Activated CD8-positive, alpha-beta memory T cell treated with anti-CD3 and anti-CD28 coated beads for 1 hour (primary cell): Measurements from ENCODE around the gene FRMD5.

Source experiments
- DNase-seq, 2 donors: peaks; one replicate each; pipeline ENCODE4 v3.0.0-alpha.2; 2020; ENCODE audit warnings: low read depth in 1 of 2; ENCODE audit errors: extremely low read depth in 1 of 2

Gene FRMD5

DNA sequence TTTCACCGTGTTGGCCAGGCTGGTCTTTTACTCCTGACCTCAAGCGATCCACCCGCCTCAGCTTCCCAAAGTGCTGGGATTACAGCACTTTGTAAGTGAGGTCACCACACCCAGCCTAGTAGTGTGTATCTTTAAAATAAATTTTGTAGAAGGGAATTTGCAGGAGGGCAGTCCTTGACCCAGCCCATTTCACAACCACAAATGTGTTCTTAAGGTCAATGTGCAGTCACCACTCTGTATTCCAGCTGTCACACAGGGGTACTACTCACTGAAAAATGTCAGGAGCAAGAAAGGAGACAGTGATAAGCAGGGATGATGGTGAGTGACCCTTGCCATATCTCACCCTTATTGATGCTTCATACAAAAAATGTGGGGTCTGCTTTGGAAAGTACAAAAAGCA is 98.5 kb downstream of the FRMD5 start:
- DNase-seq, result no peak

- DNase-seq, result no peak
These were observed 100.3 kb downstream of the FRMD5 start for GRCh38 chr15:44094781-44095180.

GRCh38 chr15:44093836-44094235 is 101.2 kb downstream of the FRMD5 start:
- no peak for DNase-seq

- no peak for DNase-seq
These were observed 102.8 kb downstream of the FRMD5 start for GRCh38 chr15:44092221-44092620.

DNA sequence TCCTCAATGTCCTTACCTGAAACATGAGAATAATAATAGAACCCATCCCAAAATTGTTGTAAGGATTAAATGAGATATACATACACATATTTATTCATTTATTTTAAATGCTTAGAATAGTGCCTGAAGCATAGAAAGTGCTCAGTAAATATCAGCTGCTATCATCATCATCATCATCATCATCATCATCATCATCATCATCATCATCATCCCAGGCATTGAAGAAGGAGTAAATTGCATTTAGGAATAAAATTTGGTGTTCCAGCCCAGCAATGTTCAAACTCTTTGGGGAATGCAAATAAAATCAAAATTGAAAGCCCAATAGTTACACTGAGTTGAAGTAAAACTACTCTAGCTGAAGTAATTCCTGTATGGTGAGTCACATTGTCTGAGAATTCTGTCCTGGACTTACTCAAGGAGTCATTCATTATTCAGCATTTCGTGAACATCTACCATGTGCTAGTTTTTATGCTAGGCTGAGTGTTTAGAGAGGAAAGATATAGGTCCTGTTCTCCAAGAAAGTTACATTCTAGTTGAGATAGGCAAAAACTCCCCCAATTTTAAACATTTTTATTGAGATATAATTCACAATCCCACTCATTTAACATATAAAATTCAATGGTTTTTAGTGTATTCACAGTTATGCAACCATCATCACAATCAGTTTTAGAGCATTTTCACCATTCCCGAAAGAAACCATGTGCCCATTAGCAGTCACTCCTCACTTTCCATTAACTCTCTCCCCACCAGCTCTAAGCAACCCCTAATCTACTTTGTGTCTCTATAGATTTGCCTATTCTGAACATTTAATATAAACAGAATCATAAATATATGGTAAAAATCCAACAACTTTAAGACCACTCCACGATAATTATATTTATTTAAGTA is 107.2 kb downstream of the FRMD5 start:
- DNase-seq, result no peak

DNA sequence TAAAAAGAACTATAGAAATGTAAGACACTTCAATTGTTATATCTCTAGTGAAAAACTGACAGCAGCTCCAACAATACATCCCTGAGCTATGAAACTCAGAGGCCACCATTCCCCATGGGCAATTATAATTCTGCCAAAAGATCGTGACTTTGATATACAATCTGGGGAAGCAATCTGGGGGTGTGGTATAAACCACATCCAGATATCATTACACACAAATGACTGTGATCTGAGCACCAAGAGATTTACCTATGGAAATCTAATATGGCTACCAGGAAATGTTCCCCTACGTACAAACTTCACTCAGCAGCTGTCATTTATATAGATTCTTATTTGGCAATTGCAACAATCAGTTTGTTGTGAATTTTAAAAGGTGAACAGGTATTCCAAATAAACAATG is 110.3 kb downstream of the FRMD5 start:
- DNase-seq, result no peak

- DNase-seq, result no peak
These were observed 110.9 kb downstream of the FRMD5 start for GRCh38 chr15:44084171-44084570.

DNA sequence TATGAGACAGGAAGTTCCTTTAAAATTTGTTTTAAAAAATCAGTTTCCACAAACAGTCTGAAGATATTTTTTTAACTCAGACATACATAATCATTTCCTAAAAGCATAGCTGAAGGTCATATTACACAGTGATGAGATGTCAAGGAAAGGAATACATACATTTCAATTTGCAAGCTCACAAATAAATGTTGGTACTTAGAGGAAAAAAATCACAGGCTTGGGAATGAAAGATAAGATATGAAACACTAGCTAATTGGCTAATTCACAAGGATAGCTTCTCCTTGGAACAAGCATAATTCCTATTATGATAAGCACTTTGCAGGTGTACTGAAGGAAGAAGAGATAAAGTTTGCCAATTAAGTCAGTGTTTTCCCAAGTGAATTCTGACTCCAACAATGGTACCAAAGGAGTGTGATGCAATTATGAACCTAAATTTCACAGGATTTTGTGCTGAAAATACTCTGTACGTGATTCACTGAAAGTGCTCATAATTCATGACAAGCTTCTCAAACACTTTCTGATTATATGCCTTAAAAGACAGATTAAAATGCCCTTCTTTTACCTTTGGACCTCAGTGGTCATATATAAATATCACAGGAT is 112.4 kb downstream of the FRMD5 start:
- no peak for DNase-seq

GRCh38 chr15:44081026-44082013 is 113.8 kb downstream of the FRMD5 start:
- no peak for DNase-seq

DNA sequence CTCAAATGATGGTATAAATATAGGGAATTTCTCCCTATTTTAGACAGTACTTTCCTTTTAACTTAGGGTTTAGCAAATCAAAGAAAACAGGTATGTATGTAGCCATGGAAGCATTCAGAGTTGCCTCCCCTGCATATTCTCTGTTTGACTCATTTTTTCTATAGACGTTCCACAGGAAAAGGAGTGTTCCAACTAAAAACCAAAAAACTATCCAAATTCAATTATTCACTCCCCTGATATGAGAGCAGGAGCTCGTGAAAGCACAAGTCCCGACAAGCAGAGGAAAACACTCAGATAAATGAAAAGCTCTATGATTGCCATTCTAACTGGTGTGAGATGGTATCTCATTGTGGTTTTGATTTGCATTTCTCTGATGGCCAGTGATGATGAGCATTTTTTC is 119.5 kb downstream of the FRMD5 start:
- no peak for DNase-seq

- DNase-seq, result no peak
These were observed 125.6 kb downstream of the FRMD5 start for GRCh38 chr15:44069489-44069888.

DNA sequence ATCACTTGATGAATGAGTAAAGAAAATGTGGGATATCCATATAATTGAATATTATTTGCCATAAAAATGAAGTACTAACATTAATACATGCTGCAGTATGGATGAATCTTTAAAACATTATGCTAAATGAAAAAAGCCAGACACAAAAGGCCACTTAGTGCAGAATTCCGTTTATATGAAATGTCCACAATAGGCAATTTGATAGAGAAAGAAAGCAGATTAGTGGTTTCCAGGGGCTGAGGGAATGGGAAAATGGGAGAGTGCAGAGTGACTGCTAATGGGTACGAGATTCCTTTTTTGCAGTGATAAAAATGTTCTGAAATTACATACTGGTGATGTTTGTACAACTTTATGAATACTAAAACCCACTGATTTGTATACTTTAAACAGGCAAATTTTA is 126.7 kb downstream of the FRMD5 start:
- DNase-seq, result no peak

GRCh38 chr15:44066211-44066827 is 128.8 kb downstream of the FRMD5 start:
- peak; percentile 1 to 36 for DNase-seq

GRCh38 chr15:44064706-44065105 is 130.4 kb downstream of the FRMD5 start:
- DNase-seq, result no peak

DNA sequence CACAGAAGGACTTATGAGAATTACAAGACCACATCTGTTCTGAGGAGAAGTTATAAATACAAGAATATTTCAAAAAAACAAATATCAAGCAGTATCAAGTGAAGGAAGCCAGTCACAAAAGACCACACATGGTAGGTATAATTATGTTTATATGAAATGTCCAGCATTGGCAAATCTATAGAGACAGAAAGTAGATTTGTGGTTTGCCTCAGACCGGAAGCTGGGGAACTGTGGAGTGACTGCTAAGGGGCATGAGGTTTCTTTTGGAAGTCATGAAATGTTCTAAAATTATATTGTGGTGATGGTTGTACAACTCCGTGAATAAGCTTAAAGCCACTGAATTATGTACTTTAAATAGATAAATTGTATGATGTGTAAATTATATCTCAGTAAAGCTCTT is 136.9 kb downstream of the FRMD5 start:
- DNase-seq, result no peak

DNA sequence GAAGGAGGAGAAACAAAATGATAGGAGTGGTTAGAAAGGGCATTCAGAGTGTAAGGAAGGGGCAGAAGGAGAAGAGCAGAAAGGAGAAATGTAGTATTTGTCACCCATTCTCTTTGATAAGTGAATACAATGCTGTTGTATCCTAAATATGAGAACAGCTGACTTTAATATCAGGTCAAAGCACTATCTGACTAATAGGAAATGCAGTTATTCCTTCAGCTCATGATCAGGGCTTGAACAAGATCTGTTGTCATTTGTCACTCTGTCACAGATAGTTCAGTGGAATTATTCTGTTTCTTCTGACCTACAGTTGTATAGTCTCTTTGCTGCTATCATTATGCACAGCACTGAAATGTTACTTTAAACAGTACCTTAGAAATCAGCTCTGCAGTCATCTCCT is 149.4 kb downstream of the FRMD5 start:
- DNase-seq, result no peak

DNA sequence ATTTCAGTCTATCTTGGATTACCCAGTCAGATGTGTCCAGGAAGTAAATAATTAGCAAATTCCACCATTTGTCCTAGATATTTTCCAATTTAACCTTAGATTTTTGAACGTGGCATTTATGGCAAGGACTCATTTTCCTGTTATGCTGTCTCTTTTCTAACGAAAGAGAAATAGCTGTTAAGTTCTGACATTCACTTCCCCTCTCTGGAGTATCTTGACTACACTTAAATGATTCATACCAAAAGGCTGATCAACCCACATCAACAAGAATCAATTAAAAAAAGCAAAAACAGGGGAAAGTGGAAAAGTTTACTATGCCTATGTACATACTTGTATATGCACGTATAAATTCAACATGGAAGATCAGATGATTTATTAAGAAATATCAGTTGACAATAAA is 149.9 kb downstream of the FRMD5 start:
- no peak for DNase-seq

- no peak for DNase-seq
These were observed 156.3 kb downstream of the FRMD5 start for GRCh38 chr15:44038755-44039191.

GRCh38 chr15:44035781-44036699 is 159.0 kb downstream of the FRMD5 start:
- no peak for DNase-seq
